ENCODE data around the gene APOBEC3C.
"Not testable (repeated sequence)": the region's sequence is repeated elsewhere in the genome, so short reads cannot be mapped to it uniquely, and the experiment has no call there.

APOBEC3C gene

DNA sequence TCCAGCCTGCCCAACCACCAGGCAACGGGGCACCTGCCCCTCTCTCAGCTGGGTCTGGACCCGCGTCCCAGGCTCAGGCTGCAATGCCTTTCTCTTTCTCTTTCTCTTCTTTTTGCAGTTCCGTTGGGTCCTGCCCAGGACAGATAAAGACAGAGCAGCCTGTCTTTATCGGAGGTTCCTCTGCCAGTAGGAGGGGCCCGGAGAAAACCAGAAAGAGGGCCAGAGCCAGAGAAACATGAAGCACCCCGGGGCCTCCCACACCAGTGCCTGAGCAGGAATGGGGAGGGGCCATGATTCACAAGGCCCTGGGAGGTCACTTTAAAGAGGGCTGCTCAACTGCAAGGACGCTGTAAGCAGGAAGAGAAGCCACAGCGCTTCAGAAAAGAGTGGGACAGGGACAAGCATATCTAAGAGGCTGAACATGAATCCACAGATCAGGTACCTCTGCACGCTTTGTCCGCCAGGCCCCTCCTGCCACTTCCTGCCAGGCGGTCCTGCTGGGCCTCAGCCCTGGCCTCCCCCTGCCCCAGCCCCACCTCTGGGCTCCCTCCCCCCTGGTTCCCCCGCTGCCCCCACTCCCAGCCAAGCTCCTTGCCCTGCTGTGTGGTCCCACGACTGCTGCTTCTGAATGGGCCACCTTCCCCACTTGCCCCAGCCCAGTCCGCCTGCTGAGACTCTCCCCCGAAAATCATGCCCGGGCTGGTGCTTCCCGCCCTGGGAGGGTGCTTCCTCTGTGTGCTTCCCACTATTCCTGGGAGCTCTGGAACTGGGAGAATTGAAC, at the start of gene APOBEC3C:
Gene APOBEC3C, plus strand, starts transcription at position 316 of the 781 bp plus-strand sequence. Its CDS starts 106 bp downstream, at position 422.
- peak; percentile 65 to 74 for DNase-seq (ENCODE audit: low read depth in 2 of 2)

- DNase-seq (ENCODE audit: low read depth in 2 of 2) = no peak
Measured at GRCh38 chr22:38964306-38964705, 49.8 kb upstream of the APOBEC3C start.

- DNase-seq (ENCODE audit: low read depth in 2 of 2) = no peak
Measured at GRCh38 chr22:38964989-38965388, 49.1 kb upstream of the APOBEC3C start.

DNA sequence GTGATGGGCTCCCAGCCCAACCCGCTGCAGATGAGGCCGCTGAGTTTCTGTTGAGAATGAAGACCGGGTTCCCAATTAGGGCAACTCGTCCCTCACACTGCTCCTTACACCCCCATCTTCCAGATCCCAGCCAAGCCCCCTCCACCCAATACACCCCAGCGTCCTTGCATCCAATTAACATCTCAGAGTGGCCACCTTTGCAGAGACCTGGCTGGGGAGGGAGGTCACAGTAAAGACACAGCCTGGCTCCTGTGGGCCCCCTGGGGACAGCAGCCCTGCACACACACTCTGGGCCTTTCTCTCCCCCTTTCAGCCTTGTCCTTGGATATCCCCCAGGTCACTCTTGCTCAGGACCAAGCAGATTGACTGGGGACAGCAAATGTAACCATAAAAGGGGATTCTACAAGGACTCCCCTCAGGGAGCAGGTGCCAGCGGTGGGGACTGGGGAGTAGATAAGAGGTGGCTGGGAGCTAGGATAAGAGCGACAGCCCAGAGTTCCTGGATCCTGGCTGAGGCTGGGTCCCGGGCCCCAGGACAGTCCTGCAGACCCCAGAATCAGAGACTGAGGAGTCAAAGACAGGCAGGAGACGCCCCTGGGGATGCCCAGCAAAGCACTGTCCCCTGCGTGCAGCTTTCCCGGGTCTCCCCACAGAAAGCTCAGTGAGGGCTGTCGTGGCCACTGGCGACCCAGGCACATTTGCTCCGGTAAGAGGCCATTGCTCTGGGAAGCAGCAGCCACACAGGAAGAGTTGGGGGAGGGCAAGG, 48.3 kb upstream of the APOBEC3C start:
- no peak for DNase-seq (ENCODE audit: low read depth in 2 of 2)

DNA sequence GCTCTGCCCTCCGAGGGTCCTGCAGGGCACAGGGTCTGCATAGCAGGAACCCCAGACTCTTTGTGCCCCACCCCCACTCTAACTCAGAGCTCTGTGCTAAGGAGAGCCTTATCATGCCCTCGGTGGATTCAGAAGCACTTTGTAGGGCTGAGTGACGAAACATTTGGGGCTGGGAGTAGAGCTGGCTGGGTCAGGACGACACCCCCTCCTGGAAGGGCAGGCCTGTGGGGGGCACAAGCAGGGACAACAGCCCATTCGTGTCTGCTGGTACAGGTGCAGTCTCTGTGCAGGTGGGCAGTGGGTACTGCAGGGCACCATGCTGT, 47.7 kb upstream of the APOBEC3C start:
- no peak for DNase-seq (ENCODE audit: low read depth in 2 of 2)

DNA sequence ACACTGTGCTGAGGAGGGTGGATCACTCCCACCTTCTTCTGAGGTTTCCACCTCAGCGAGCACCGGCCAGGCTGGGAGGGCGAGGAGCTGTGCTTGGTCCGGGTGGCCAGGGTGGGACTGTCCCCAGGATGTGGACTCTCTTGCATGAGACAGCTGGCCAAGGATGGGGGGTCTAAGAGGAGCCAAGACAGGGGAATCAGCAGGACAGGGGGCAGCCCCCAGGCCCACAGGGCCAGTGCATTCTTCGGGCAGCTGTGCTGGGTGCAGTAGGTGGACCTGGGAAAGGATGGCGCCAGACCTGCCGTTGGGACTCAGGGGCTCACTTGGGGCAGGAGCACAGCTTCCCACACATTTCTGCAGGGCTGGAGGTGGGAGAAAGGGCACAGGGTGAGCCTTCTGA, 47.1 kb upstream of the APOBEC3C start:
- no peak for DNase-seq (ENCODE audit: low read depth in 2 of 2)

GRCh38 chr22:38967451-38968450, 46.3 kb upstream of the APOBEC3C start:
- no peak for DNase-seq (ENCODE audit: low read depth in 2 of 2)

DNA sequence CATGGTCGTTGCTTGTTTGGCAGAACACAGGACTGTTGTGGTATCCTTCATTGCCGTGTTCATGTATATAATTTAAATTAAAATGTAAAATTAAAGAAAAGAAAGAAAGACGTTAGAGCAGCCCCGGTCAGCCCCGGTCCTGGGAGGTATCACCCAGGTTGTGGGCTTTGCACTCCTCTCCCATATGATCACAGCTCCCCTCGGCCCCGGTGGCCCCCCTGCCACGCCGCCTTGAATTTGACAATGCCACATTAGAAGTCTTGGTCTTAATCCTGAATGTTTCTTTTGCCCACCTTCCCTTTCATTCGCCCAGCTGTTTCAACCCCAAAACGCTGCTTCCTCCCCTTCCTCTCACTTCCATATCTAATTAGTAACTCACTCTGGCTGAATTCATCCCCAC, 45.3 kb upstream of the APOBEC3C start:
- DNase-seq (ENCODE audit: low read depth in 2 of 2) = no peak

- DNase-seq (ENCODE audit: low read depth in 2 of 2) = no peak
Measured at GRCh38 chr22:38970551-38970950, 43.5 kb upstream of the APOBEC3C start.

DNA sequence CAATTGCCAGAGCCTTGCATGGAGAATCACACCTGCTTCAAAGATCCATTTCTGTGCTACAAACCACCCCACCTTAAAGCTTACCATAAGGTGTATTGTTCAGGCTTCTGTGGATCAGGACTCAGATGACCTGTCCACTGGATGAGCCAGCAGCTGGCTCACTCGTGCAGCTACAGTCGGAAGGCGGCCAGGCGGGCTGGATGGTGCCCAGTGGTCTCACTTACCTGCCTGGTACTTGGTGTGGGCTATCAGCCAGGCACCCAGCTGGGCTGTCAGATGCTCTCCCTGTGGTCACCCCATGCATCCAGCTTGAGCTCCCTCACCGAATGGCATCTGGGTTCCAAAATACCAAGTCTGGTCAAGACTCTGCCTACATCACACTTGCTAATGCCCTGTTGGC, 42.9 kb upstream of the APOBEC3C start:
- DNase-seq (ENCODE audit: low read depth in 2 of 2) = no peak

DNA sequence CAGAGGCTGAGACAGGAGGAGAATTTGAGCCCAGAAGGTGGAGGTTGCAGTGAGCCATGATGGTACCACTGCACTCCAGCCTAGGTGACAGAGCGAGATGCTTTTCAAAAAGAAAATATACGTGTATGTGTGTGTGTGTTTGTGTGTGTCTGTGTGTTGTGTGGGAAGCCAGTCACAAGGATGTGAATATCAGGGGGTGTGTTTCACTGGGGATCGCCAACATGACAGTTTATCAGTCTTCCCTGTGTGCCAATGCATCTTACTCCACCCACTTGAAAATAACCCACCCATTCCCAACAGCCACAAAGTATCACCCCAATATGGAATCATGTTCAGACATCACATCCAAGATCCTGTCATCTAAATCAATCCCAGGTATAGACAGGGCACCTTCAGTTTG, 42.3 kb upstream of the APOBEC3C start:
- DNase-seq (ENCODE audit: low read depth in 2 of 2) = no peak

GRCh38 chr22:38972558-38972957, 41.5 kb upstream of the APOBEC3C start:
- no peak for DNase-seq (ENCODE audit: low read depth in 2 of 2)

GRCh38 chr22:38973289-38974169, 40.5 kb upstream of the APOBEC3C start:
- DNase-seq (ENCODE audit: low read depth in 2 of 2) = no peak

GRCh38 chr22:38974170-38974825, 39.8 kb upstream of the APOBEC3C start:
- no peak for DNase-seq (ENCODE audit: low read depth in 2 of 2)

DNA sequence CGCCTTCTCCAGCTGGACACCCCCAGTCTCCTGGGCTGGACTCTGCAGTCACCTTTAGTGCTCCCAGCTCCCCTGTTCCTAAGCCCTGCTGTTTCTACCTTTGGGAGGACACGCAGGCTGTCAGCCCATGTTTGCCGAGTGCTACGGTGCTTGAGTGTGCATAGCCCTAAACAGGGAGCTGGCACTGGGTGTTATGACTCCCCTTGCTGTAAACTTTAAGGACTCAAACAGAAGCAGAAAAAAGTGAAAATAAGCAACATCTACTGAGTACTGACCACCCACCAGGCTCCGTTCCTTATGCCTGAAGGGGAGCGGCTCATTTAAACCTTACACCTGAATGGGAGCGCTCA, 39.3 kb upstream of the APOBEC3C start:
- no peak for DNase-seq (ENCODE audit: low read depth in 2 of 2)

DNA sequence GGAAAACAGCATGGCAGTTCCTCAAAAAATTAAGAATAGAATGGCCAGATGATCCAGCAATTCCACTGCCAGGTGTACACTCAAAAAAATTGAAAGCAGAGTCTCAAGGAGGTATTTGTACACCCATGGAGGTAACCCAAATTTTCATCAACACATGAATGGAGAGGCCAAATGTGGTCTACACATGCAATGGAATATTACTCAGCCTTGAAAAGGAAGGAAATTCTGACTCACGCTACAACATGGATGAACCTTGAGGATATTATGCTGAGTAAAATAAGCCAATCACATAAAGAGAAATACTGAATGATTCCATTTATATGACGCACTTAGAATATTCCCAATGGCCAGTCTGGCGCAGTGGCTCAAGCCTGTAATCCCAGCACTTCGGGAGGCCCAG, 36.8 kb upstream of the APOBEC3C start:
- not testable (repeated sequence) for DNase-seq (ENCODE audit: low read depth in 2 of 2)

- not testable (repeated sequence) for DNase-seq (ENCODE audit: low read depth in 2 of 2)
Measured at GRCh38 chr22:38980587-38980986, 33.5 kb upstream of the APOBEC3C start.

- DNase-seq (ENCODE audit: low read depth in 2 of 2) = no peak
Measured at GRCh38 chr22:38981005-38981991, 32.8 kb upstream of the APOBEC3C start.
